ENCODE measurements around the gene SPATA31C1.
"Not testable (repeated sequence)": the region's sequence is repeated elsewhere in the genome, so short reads cannot be mapped to it uniquely, and the experiment has no call there.

SPATA31C1 gene

GRCh38 chr9:87917662-87918061 is at the start of gene SPATA31C1:
TSS of gene SPATA31C1 (plus strand) at chr9:87917962.
- DNase-seq = not testable (repeated sequence)

GRCh38 chr9:87868175-87868574 is 49.6 kb upstream of the SPATA31C1 start:
- DNase-seq = no peak

- no peak for DNase-seq
Observed at GRCh38 chr9:87868635-87869034, 49.1 kb upstream of the SPATA31C1 start.

GRCh38 chr9:87869082-87869481 is 48.7 kb upstream of the SPATA31C1 start:
- DNase-seq = no peak

- no peak for DNase-seq
Observed at GRCh38 chr9:87871425-87872078, 46.2 kb upstream of the SPATA31C1 start.

DNA sequence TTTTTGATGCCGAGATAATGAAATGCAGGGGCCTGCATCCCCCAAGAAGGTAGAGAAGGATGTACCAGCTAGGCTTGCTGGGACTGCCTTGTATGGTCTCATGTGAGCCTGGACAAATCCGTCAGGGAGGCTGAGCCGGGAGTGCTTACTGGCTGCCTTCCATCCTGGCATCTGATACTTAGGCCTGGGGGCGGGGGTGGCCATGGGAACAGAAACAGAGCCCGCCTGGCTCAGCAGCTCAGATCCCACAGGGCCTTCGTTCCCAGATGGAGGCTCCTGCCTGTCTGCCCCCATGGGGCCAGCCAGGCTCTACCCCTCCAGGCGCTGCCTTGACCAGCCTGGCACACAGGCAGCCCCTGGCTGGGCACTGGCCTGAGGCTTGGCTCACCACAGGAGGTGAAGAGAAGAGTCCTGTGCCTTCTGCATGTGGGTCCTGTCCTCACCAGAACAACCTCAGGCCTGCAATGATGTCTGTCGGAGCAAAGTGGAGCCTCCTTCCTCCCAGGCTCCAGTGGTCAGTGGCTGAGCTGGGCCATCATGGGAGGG is 45.6 kb upstream of the SPATA31C1 start:
- peak in 37 of 58 donors; percentile 4 to 72 (median 39) for DNase-seq

DNA sequence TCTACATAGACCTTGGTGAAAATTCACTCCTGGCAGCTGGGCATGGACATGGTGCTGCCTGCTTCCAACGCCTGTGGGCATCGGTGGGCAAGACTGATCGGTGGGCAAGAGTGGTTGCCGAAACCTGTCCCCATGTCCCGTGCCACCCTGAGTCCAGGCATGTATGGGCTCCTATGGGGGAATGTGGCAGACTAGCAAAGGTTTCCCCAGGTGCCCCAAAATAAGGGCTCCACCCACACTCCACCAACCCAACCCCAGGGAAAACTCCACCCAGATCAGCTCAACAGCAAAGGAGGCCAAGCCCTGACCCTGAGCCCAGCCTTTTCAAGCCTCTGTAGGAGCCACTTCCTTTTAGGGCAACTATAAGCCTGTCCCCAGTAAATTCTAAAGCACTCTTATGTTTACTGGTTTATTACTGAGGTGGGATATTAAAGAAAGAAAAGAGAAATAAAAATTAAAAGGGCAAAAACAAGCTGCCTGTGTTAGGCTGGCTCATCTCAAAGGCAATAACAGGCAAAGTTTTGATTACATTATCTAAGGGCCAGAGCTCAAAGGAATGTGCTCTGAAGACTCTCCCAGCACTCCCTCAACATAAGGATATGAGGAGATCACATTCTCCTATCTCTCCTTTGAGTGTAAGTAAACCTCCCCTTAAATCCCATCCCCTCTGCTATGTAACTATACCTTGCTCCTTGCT is 44.0 kb upstream of the SPATA31C1 start:
- DNase-seq = no peak

DNA sequence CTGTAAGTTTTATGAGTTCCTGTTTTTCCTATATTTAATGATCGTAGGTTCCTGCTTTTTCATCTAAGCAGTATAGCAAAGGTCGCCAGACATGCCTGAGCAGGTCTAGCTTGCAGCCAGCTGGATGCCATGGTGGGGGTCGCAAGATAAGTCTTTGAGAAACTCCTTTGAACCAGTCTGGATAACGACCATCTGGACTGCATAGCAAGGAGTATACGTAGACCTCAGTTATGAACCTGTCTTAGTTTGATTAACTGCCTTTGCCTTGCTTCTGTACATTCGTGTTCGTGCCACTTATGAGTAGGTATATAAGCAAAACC is 43.5 kb upstream of the SPATA31C1 start:
- DNase-seq = no peak

- no peak for DNase-seq
Observed at GRCh38 chr9:87875060-87875459, 42.7 kb upstream of the SPATA31C1 start.

DNA sequence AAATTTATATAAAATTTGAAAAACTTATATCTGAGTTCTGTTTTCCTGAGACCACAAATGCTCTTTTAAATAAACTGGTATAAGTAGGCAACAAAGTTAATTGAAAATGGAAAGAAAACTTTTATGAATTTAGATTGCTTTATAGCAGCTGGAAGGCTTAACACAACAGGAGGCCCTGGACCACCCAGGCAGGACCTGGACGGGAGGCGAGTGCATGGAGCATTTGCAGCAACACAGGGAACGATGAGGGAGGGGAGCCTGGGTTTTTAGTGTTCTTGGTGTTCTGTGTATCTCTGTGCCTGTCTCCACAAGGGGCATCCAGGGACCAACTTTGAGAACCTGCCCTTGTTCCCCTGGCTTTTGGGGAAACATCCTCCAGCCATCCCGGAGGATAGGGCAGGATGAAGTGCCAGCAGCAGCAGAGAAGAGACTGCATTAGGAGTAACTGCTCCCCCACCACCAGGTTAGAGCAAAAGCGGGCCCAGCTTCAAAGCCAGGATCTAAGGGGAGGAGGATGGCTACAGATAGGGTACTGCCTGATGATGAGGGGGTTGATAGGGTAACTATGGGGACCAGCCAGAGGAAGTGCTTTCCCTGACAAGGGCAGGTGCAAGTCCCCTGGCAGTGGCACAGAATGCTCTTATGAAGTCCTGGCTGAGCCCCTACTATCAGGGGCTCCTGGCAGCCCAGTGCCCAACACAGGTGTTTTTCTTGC is 41.8 kb upstream of the SPATA31C1 start:
- no peak for DNase-seq

DNA sequence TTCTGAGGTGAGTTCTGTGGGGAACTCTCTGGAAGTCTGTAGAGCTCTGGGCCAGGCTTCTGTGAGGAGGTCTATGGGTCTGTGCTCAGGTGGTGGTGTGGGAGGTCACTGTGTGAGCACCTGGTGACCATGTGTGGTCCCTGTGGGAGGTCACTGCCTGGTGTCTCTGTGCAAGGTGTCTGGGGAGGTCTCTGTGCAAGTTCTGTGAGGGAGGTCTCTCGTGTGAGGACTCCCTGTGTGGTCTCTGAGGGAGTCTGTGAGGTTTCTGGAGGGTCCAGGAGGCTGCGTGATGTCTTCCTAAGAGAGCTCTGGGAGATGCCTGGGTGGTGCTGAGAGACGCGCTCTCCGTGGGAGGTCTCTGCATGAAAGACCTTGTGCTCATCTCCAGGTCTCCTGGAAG is 41.1 kb upstream of the SPATA31C1 start:
- no peak for DNase-seq

GRCh38 chr9:87878989-87879511 is 38.7 kb upstream of the SPATA31C1 start:
- DNase-seq = no peak

DNA sequence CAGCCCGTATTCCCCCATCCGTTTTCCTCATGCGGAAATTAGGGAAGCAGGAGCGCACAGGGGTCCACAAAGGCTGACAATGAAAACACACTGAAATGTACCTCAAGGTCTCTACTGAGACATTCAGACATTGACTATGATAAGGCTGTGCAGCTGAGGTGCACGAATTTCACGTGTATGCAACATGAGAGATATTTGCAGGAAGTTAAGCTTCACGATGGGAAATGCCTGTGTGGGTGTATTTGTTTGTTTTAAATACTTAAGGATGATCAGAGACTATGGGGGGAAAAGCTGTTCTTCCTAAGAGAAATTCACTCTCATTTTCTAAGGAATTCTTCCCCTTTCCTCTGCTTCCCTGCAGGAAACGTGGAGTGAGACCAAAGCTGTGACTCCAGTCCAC is 37.6 kb upstream of the SPATA31C1 start:
- DNase-seq = no peak

- no peak for DNase-seq
Observed at GRCh38 chr9:87880683-87881082, 37.1 kb upstream of the SPATA31C1 start.

GRCh38 chr9:87882627-87883026 is 35.1 kb upstream of the SPATA31C1 start, which contains the start of gene SPATA31E1:
TSS of gene SPATA31E1 (plus strand) at chr9:87882877. CDS start at chr9:87882892, 15 bp downstream.
- DNase-seq = no peak

DNA sequence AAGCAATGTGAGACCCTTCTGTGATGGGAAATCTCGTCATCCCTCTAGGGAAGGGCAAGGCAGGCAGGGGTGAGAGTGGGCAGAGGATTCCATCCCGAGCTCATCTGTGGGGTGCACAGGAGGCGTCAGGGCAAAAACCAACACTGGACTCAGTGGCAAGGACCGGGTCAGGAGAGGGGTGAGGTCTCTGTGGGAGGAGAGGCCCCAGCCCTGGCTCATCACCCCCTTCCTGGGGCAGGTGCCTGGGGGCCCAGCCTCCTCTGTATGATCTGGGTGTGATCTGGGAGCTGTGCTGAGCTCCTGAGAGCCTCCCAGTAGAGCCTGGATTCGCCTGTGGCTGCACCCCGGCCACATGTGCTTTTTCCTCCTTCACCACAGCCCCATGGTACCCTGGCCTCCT is 34.5 kb upstream of the SPATA31C1 start:
- DNase-seq = no peak

- DNase-seq = no peak
Observed at GRCh38 chr9:87883990-87884389, 33.8 kb upstream of the SPATA31C1 start.

DNA sequence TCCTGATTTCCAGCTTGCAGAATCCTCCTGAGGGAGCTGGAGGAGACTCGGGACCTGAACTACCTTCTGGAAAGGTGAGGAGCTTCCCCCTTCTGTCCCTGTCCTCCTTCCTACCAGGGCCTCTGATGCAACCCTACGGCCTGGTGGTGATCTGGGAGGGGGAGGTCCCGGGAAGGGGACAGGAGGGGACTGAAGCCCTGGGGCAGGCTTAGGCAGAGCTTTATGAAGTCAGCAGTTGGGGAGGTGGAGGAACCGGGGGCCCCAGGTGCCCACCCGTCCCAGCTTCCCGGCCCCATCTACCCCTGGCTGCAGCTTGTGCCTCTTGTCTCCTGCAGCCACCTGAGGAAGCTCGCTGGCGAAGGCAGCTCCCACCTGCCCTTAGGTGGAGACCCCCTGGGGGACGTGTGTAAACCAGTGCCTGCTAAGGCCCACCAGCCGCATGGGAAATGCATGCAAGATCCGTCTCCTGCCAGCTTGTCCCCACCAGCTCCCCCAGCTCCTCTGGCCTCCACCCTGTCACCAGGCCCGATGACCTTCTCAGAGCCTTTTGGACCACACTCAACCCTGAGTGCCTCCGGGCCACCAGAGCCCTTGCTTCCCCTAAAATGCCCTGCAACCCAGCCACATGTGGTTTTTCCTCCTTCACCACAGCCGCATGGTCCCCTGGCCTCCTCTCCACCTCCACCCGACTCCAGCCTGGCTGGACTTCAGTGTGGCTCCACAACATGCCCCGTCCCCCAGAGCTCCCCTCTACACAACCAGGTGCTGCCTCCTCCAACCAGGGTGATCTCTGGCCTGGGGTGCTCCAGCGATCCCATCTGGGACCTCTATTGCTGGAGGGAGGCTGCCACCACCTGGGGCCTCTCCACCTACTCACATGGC is 32.9 kb upstream of the SPATA31C1 start:
- no peak for DNase-seq

DNA sequence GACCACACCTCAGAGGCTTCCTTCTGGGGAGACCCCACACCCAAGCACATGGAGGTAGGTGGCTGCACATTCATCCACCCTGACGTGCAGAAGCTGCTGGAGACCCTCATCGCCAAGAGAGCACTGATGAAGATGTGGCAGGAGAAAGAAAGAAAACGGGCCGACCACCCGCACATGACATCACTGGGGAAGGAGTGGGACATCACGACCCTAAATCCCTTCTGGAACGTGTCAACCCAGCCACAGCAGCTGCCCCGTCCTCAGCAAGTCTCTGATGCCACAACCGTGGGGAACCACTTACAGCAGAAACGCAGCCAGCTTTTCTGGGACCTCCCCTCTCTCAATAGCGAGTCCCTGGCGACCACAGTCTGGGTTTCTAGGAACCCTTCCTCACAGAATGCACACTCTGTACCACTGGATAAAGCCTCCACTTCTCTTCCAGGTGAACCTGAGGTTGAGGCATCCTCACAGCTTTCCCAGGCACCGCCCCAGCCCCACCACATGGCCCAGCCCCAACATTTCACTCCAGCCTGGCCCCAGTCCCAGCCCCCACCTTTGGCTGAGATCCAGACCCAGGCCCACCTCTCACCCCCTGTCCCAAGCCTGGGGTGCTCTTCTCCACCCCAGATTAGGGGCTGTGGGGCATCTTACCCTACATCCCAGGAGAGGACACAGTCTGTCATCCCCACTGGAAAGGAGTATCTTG is 32.1 kb upstream of the SPATA31C1 start:
- DNase-seq = no peak

- no peak for DNase-seq
Observed at GRCh38 chr9:87886210-87886932, 31.4 kb upstream of the SPATA31C1 start.
